Lower leg skin (tissue), 4 donors: ENCODE results near the gene FRY. TPM values are rescaled to one million over a fixed set of nuclear protein-coding genes. Genes with fewer than 3 reads are reported as not detected.

Experiments used
- DNase-seq, 2 donors: peaks; one replicate each; pipeline ENCODE4 v3.0.0-alpha.2; 2019; ENCODE audit warnings: low spot score in 2 of 2
- H3K4me3 ChIP-seq: fragments of 200-600 bp; sonication (generic); 2 replicates; pipeline ENCODE4 v1.5.1; 2017; ENCODE audit warnings: mild to moderate bottlenecking, low read depth; ENCODE audit not compliant: poor library complexity, severe bottlenecking
- POLR2A ChIP-seq, 2 donors: fragments of 450-650 bp; IDR thresholded peaks; one replicate each; pipeline ENCODE4 v1.6.1; 2016 to 2017; ENCODE audit warnings: antibody characterized with exemption in 2 of 2, mild to moderate bottlenecking in 1 of 2, moderate library complexity in 1 of 2
- whole genome bisulfite sequencing, 2 donors: methylation state at CpG; one replicate each; pipeline ENCODE4 v1.1.5; 2018; 5-methylcytosine and 5-hydroxymethylcytosine counted together
- intact Hi-C: fragments of 100-400 bp; cut with DNase I; formaldehyde crosslinking; loops from one replicate; pipeline ENCODE4 v1.15.0; 2023; ENCODE audit warnings: low total_unique reads
- total RNA-seq, 4 donors: library from RNA; depleted of rRNA; stranded (reverse); fragments of >200 nt; gene quantifications; one replicate each; pipeline ENCODE4 v1.1.0, GENCODE V29; 2016
- TF ChIP-seq, protein P1 (sequence below), 3 donors: fragments of 450-650 bp; IDR thresholded peaks; one replicate each; pipeline ENCODE4 v1.5.1; 2016; ENCODE audit warnings: antibody characterized with exemption in 3 of 3, mild to moderate bottlenecking in 3 of 3, moderate library complexity in 2 of 3

The FRY gene
- total RNA-seq, 4 donors from 2014 or later, result 24.9 to 39.6 (median 35.9) TPM

DNA sequence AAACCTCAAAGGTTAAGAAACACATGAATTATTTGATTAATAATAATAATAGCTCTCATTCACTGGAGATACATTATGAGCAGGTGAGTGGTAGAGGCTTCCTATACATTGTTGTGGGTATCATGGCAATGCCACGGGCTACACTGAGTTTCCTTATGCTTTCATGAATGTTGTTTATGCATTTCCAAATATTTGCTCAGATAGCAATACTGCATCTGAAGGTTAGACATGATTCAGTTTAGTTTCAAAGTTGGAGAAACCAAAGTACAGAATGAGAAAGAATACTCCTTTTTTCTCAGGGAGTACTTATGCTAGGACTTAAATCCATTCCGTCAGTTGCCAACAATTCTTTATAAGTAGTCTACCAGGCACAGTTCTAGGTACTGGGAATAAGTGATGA lies 108.5 kb downstream of the FRY start:
- H3K4me3 ChIP-seq, result no peak overlapping the region
- 96 to 99% methylated on average over 2 of the region's 2 CpGs for WGBS, 2 donors
- no peak for DNase-seq
- intact Hi-C loops, result no loop called here
- TF ChIP-seq, protein P1, sequence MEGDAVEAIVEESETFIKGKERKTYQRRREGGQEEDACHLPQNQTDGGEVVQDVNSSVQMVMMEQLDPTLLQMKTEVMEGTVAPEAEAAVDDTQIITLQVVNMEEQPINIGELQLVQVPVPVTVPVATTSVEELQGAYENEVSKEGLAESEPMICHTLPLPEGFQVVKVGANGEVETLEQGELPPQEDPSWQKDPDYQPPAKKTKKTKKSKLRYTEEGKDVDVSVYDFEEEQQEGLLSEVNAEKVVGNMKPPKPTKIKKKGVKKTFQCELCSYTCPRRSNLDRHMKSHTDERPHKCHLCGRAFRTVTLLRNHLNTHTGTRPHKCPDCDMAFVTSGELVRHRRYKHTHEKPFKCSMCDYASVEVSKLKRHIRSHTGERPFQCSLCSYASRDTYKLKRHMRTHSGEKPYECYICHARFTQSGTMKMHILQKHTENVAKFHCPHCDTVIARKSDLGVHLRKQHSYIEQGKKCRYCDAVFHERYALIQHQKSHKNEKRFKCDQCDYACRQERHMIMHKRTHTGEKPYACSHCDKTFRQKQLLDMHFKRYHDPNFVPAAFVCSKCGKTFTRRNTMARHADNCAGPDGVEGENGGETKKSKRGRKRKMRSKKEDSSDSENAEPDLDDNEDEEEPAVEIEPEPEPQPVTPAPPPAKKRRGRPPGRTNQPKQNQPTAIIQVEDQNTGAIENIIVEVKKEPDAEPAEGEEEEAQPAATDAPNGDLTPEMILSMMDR (IDR thresholded peaks at IDR 0.05), result no peak
- TF ChIP-seq POLR2A (IDR thresholded peaks at IDR 0.05), result no peak

DNA sequence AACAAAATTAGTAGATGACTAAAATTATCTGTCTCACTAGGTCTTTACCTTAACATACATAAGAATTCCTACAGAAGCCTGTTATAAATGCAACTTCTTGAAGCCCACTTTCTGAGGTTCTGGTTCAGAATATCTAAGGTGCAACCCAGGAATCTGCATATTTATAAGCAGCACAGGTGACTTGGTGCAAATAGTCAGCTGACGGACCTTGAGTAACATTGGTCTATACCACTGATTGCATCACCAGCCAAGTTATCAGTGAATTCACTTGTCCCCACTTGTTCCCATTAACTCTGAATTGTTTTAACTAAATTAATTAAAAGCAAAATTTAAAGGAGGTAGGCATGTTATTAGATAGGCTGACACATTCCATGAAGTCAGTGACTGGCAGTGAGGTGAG lies 109.9 kb downstream of the FRY start:
- H3K4me3 ChIP-seq, result no peak overlapping the region
- DNase-seq, result no peak
- WGBS, 2 donors, result 0% methylated on average over 1 of the region's 1 CpG
- intact Hi-C loops, result no loop called here
- TF ChIP-seq, protein P1 (IDR thresholded peaks at IDR 0.05), result no peak
- TF ChIP-seq POLR2A (IDR thresholded peaks at IDR 0.05), result no peak

DNA sequence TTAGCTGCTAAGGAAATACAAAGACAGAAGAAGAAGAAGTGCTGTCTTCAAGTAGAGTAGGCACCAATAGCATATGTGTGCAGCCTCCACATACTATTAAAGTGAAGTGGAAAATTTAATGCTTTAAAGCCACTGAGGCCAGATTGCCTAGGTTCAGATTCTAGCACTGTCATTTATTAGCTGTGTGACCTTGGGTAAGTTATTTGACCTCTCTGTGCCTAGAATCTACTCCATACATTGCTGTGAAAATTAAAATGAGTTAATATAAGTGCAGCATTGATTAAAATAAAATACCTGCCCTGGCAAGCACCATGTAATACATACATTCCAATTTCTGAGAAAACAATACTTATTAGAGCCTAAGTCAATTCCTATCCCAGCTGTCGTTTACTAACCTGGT lies 110.5 kb downstream of the FRY start:
- TF ChIP-seq POLR2A (IDR thresholded peaks at IDR 0.05), result no peak
- TF ChIP-seq, protein P1 (IDR thresholded peaks at IDR 0.05), result no peak
- 93 to 100% methylated on average over 1 of the region's 1 CpG for WGBS, 2 donors
- intact Hi-C loops, result no loop called here
- DNase-seq, result no peak
- H3K4me3 ChIP-seq, result no peak overlapping the region

DNA sequence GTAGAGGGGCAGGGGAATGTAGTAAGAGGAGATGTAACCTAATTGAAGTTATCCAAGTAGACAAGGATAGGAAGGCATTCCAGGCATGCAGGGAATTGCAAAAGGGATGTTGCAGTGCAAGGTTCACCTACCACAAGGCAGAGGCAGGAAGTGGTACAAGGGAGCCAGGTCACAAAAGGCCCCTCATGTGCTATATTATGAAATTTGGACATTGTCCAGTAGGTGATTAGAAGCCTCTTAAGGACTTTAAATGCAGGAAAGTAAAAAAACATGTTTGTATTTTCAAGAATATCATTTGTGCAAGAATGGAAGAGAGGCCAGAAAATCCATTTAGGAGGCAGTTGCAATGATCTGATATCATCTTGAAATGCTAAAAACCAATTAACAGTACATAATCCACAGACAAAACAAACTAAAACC lies 111.4 kb downstream of the FRY start:
- no peak for DNase-seq
- H3K4me3 ChIP-seq, result no peak overlapping the region
- intact Hi-C loops, result no loop called here
- TF ChIP-seq, protein P1 (IDR thresholded peaks at IDR 0.05), result no peak
- TF ChIP-seq POLR2A (IDR thresholded peaks at IDR 0.05), result no peak

DNA sequence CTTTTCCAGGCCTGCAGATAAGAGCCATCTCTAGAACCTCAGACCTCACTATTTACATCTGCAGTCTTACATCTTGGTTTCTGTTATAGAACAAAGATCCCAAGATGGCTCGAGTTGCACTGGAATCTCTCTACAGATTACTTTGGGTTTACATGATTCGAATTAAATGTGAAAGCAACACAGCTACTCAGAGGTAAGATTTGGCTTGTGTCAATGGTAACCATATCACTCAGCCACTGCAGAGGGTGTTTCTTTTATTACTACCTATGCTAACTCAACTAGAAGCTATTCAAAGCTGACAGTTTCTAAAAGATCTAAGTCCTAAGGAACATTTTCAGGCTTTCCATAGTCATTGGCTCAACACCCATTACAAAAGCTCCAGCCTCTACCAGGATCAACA lies 115.6 kb downstream of the FRY start:
- WGBS, 2 donors, result 98 to 100% methylated on average over 2 of the region's 2 CpGs
- no peak for DNase-seq
- TF ChIP-seq, protein P1 (IDR thresholded peaks at IDR 0.05), result no peak
- no peak for TF ChIP-seq POLR2A (IDR thresholded peaks at IDR 0.05)
- no peak overlapping the region for H3K4me3 ChIP-seq
- intact Hi-C loops, result no loop called here

DNA sequence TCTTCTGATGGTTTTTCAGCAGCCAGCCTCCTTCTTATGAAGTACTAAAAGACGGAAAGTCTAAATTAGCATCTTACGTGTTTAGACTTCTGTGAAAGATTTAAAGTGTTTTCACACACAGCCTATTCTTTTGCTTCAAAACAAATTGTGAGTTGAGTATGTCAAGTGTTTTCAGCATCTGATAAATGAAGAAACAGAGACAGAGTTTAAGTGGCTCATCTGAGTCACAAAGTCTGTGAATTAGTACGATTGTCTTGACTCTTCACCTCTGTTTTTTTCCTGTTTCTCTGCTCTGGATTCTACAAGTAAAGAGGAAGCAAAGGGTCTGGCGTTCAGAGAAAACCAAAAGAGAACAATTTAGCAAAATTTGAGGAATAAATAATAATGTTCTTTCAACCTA lies 116.4 kb downstream of the FRY start:
- 77 to 79% methylated on average over 4 of the region's 4 CpGs for WGBS, 2 donors
- intact Hi-C loops, result no loop called here

More for the DNA sequence above, 116.4 kb downstream of the FRY start:
- TF ChIP-seq, protein P1 (IDR thresholded peaks at IDR 0.05), result no peak
- no peak for TF ChIP-seq POLR2A (IDR thresholded peaks at IDR 0.05)
- no peak for DNase-seq
- H3K4me3 ChIP-seq, result no peak overlapping the region
